Measurements from ENCODE around the gene TENM3.

GRCh38 chr4:182552948-182553347 lies 309.7 kb downstream of the TENM3 start:
- no peak for TF ChIP-seq CTCF (conservative IDR thresholded peaks at IDR 0.05)
- TF ChIP-seq ZFX (IDR thresholded peaks at IDR 0.05): no peak

All from C4-2B (cell line).